Astrocyte (in vitro differentiated cells and primary cell): Measurements from ENCODE around the gene RRM1.

Source experiments
- CTCF ChIP-seq: IDR thresholded peaks from 2 replicates; pipeline ENCODE4 v1.5.1; 2011; ENCODE audit warnings: low read depth, mild to moderate bottlenecking, inconsistent platforms, low read length, moderate library complexity; ENCODE audit not compliant: insufficient read depth
- EZH2 ChIP-seq: IDR thresholded peaks from 2 replicates; pipeline ENCODE4 v1.6.1; 2012; ENCODE audit warnings: mild to moderate bottlenecking, low read length, inconsistent platforms; ENCODE audit not compliant: insufficient read depth

DNA sequence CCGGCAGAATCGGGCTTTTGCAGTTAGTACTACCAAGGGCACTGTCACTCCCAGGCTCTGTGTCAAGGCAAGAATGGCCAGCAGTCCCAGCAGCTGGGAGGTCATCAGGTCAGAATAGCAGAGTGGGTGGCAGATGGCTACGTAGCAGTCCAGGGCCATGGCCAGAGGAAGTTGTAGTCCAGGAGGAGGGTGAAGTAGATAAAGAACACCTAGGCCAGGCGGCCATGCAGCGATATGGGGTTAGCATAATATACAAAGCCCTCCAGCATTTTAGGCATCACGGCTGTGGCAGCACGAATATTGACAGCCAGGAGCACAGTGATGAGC is 52.1 kb downstream of the RRM1 start:
- TF ChIP-seq CTCF (no peak), EZH2 (no peak)
